PC-3 (cell line): ENCODE results near the gene CIROP. TPM values are rescaled to one million over a fixed set of nuclear protein-coding genes. Genes with fewer than 3 reads are reported as not detected.

Experiments used
- ATAC-seq: fragments of 200-7000 bp; cut with Tn5 transposase; 2 replicates; pipeline ENCODE4 v1.9.1; 2020; ENCODE audit warnings: mild to moderate bottlenecking, moderate library complexity
- BruUV-seq: library from RNA; stranded (reverse); fragments of 400-500 nt; replicated peaks from 2 replicates; lab custom pipeline; 2021; lab: Mats Ljungman, UMichigan
- CTCF ChIA-PET: fragments of 300-600 bp; sonication (Branson Sonifier 250); formaldehyde crosslinking; loops from one replicate; lab custom pipeline; 2022; ENCODE audit warnings: antibody characterized with exemption; lab: Charles Lee
- POLR2A ChIA-PET: fragments of 300-600 bp; sonication (Branson Sonifier 250); formaldehyde crosslinking; loops from one replicate; lab custom pipeline; 2022; ENCODE audit warnings: antibody characterized with exemption; ENCODE audit not compliant: unreplicated experiment; lab: Charles Lee
- DNase-seq: peaks from one replicate; pipeline ENCODE4 v3.0.0-alpha.2; 2015
- H2AFZ ChIP-seq: fragments of 300-600 bp; sonication (generic); 2 replicates; pipeline ENCODE4 v1.6.0; 2016; ENCODE audit warnings: antibody characterized with exemption, low read length
- H3F3A ChIP-seq: fragments of 300-600 bp; sonication (generic); one replicate; pipeline ENCODE4 v1.6.0; 2017; ENCODE audit warnings: antibody characterized with exemption, low read length, control low read depth, mild to moderate bottlenecking; ENCODE audit not compliant: unreplicated experiment
- H3K27ac ChIP-seq: fragments of 300-600 bp; sonication (generic); 2 replicates; pipeline ENCODE4 v1.5.1; 2016; ENCODE audit warnings: mild to moderate bottlenecking, low read length
- H3K27me3 ChIP-seq: fragments of 300-600 bp; sonication (generic); 2 replicates; pipeline ENCODE4 v1.6.1; 2016; ENCODE audit warnings: low read length, mixed read lengths
- H3K36me3 ChIP-seq: fragments of 300-600 bp; sonication (generic); 2 replicates; pipeline ENCODE4 v1.6.1; 2016; ENCODE audit warnings: low read depth, mixed run types, low read length, mixed read lengths
- H3K4me1 ChIP-seq: fragments of 300-600 bp; sonication (generic); 2 replicates; pipeline ENCODE4 v1.5.1; 2016; ENCODE audit warnings: low read length; ENCODE audit not compliant: insufficient read depth
- H3K4me2 ChIP-seq: fragments of 300-600 bp; sonication (generic); 2 replicates; pipeline ENCODE4 v1.6.0; 2016; ENCODE audit warnings: low read length
- H3K4me3 ChIP-seq: fragments of 300-600 bp; sonication (generic); 2 replicates; pipeline ENCODE4 v1.5.1; 2016; ENCODE audit warnings: mild to moderate bottlenecking, low read length, mixed read lengths
- H3K79me2 ChIP-seq: fragments of 300-600 bp; sonication (generic); 2 replicates; pipeline ENCODE4 v1.6.1; 2017; ENCODE audit warnings: low read length, mixed read lengths
- H3K9ac ChIP-seq: fragments of 300-600 bp; sonication (generic); 2 replicates; pipeline ENCODE4 v1.6.0; 2016; ENCODE audit warnings: mild to moderate bottlenecking, low read length
- H3K9me2 ChIP-seq: fragments of 300-600 bp; sonication (generic); replicated peaks from 2 replicates; pipeline ENCODE4 v1.6.1; 2016; ENCODE audit warnings: mixed run types, low read length, mixed read lengths
- H3K9me3 ChIP-seq: fragments of 300-600 bp; sonication (generic); 2 replicates; pipeline ENCODE4 v1.6.1; 2016; ENCODE audit warnings: low read length, mixed read lengths
- H4K20me1 ChIP-seq: fragments of 300-600 bp; sonication (generic); 2 replicates; pipeline ENCODE4 v1.6.1; 2016; ENCODE audit warnings: low read length, mixed read lengths
- EZH2 ChIP-seq: fragments of 300-600 bp; sonication (generic); IDR thresholded peaks from one replicate; pipeline ENCODE4 v1.6.1; 2017; ENCODE audit warnings: antibody characterized with exemption, mild to moderate bottlenecking, low read length; ENCODE audit not compliant: unreplicated experiment
- EZH2phosphoT487 ChIP-seq: fragments of 300-600 bp; sonication (generic); IDR thresholded peaks from 2 replicates; pipeline ENCODE4 v1.6.1; 2018; ENCODE audit warnings: mild to moderate bottlenecking, antibody characterized with exemption, low read length, borderline replicate concordance
- intact Hi-C: fragments of 100-400 bp; cut with micrococcal nuclease; formaldehyde crosslinking; loops from 2 replicates; pipeline ENCODE4 v1.9.0; 2023
- total RNA-seq: library from RNA; depleted of rRNA; stranded (reverse); fragments of >200 nt; gene quantifications from 2 replicates; pipeline ENCODE4 v1.2.3, GENCODE V29; 2014
- TF ChIP-seq, protein P1 (sequence below): fragments of 300-600 bp; sonication (generic); conservative IDR thresholded peaks from 2 replicates; pipeline ENCODE4 v1.5.1; 2017; ENCODE audit warnings: antibody characterized with exemption, low read depth, mild to moderate bottlenecking, low read length

Gene CIROP
- total RNA-seq, 1 experiment from 2014 or later = not detected

DNA sequence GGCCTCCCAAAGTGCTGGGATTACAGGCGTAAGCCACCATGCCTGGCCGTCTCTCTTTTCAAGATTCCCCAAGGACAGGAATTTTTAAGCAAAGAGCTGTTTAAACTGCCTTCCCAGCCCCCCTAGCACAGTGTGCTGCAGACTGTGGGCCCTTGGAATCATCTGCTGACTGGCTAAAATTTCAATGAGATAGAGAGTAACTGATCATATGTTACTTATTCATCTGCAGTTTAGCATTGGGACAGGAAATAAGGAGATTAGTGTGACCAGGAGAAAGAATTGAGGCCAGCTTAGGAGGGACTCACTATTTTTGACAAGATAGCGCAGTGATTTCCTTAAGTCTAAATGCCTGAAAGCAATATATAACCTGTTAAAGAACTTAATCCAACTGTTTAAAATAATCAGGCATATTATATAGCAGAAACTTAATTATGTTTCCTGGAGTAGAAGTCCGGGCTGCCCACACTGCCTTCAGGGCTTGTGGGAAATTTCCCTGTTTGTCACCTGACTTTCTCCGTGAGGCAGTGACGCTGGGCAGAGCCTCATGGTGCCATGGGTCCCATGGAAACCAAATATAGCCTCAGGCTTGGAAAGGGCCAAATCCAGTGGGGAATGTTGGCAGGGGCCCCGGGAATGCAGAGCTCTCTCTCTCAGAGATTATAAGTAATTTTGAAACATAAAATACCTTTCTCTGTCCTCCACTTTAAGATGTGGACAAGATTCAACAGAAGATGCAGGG, 37.1 kb upstream of the CIROP start:
- intact Hi-C loops = no loop called here
- no peak overlapping the region for H3K9ac ChIP-seq
- no peaks in the 10 kb centered on the region for H3K9me2 ChIP-seq
- 0 out of 2 replicates have a peak, but pooled peaks cover 12% of the 10 kb centered on the region for H3K27me3 ChIP-seq
- H2AFZ ChIP-seq = 0 out of 2 replicates have a peak overlapping the region, but pooled peaks have one; percentile 28
- ATAC-seq = no peak
- H4K20me1 ChIP-seq = no peaks in the 10 kb centered on the region
- CTCF ChIA-PET = interaction anchor here (0.6 to 1.1 kb wide), 2 partner anchors 21 to 187 kb away, joined by 3 read pairs; no protein-coding TSS in a partner anchor
- TF ChIP-seq EZH2phosphoT487 (no peak), EZH2 (no peak)
- TF ChIP-seq, protein P1, sequence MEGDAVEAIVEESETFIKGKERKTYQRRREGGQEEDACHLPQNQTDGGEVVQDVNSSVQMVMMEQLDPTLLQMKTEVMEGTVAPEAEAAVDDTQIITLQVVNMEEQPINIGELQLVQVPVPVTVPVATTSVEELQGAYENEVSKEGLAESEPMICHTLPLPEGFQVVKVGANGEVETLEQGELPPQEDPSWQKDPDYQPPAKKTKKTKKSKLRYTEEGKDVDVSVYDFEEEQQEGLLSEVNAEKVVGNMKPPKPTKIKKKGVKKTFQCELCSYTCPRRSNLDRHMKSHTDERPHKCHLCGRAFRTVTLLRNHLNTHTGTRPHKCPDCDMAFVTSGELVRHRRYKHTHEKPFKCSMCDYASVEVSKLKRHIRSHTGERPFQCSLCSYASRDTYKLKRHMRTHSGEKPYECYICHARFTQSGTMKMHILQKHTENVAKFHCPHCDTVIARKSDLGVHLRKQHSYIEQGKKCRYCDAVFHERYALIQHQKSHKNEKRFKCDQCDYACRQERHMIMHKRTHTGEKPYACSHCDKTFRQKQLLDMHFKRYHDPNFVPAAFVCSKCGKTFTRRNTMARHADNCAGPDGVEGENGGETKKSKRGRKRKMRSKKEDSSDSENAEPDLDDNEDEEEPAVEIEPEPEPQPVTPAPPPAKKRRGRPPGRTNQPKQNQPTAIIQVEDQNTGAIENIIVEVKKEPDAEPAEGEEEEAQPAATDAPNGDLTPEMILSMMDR = no peak
- H3K27ac ChIP-seq = no peak overlapping the region
- no peaks in the 10 kb centered on the region for H3K36me3 ChIP-seq
- no peak overlapping the region for H3K4me3 ChIP-seq
- peaks cover 8% of the 10 kb centered on the region; the same call in 1 of the 2 replicates for H3K4me1 ChIP-seq
- H3K79me2 ChIP-seq = no peaks in the 10 kb centered on the region
- POLR2A ChIA-PET = no interaction called here
- BruUV-seq = no TSS peak
- peak; percentile 38 for DNase-seq
- H3F3A ChIP-seq = no peaks in the 10 kb centered on the region
- no peak overlapping the region for H3K4me2 ChIP-seq
- H3K9me3 ChIP-seq = no peaks in the 10 kb centered on the region

DNA sequence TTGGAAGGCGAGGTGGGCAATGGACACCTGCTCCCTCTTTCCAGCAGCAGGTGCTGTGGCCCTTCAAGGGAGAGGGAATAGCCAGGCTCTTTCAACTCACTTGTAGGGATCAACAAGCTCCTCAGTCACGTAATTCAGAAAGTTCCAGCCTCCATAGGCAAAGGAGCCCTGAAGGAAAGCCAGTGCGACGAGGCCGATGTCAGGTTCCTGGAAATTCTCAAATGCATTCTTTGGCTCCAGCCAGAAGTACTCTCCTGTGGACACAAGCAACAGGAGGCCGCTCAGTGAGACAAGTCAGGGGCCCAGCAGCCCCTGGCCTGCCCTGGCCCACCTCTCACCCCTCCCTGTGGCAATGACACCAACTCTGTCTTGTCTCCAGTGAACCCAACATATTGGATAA, 35.6 kb upstream of the CIROP start:
- no TSS peak for BruUV-seq
- POLR2A ChIA-PET = no interaction called here
- no peak overlapping the region for H3K4me2 ChIP-seq
- H3K9me2 ChIP-seq = no peaks in the 10 kb centered on the region
- ATAC-seq (no peak), DNase-seq (no peak)
- TF ChIP-seq EZH2phosphoT487 (no peak), EZH2 (no peak)
- TF ChIP-seq, protein P1 = no peak
- no peaks in the 10 kb centered on the region for H4K20me1 ChIP-seq
- H3K9ac ChIP-seq = no peak overlapping the region
- CTCF ChIA-PET = no interaction called here
- H3K27ac ChIP-seq = no peak overlapping the region
- no peak overlapping the region for H3K4me3 ChIP-seq
- no peak overlapping the region for H2AFZ ChIP-seq
- H3K9me3 ChIP-seq = no peaks in the 10 kb centered on the region
- peaks cover 8% of the 10 kb centered on the region; the same call in 1 of the 2 replicates for H3K4me1 ChIP-seq
- H3K27me3 ChIP-seq = 0 out of 2 replicates have a peak, but pooled peaks cover 12% of the 10 kb centered on the region
- H3F3A ChIP-seq = no peaks in the 10 kb centered on the region
- H3K79me2 ChIP-seq = no peaks in the 10 kb centered on the region
- no peaks in the 10 kb centered on the region for H3K36me3 ChIP-seq
- intact Hi-C loops = no loop called here

GRCh38 chr14:23139874-23140273, 35.1 kb upstream of the CIROP start:
- H2AFZ ChIP-seq = no peak overlapping the region
- TF ChIP-seq, protein P1 = no peak
- no peak for TF ChIP-seq EZH2
- TF ChIP-seq EZH2phosphoT487 = no peak
- ChIA-PET CTCF (no interaction called here), POLR2A (no interaction called here)
- no TSS peak for BruUV-seq
- H4K20me1 ChIP-seq = no peaks in the 10 kb centered on the region
- no peak overlapping the region for H3K27ac ChIP-seq
- H3K36me3 ChIP-seq = no peaks in the 10 kb centered on the region
- no peak for DNase-seq
- no peak for ATAC-seq
- intact Hi-C loops = no loop called here
- H3K9ac ChIP-seq = no peak overlapping the region
- H3K4me2 ChIP-seq = no peak overlapping the region
- H3K9me3 ChIP-seq = no peaks in the 10 kb centered on the region
- H3K4me1 ChIP-seq = peaks cover 8% of the 10 kb centered on the region; the same call in 1 of the 2 replicates
- H3K27me3 ChIP-seq = 0 out of 2 replicates have a peak, but pooled peaks cover 12% of the 10 kb centered on the region
- no peaks in the 10 kb centered on the region for H3K9me2 ChIP-seq
- H3K4me3 ChIP-seq = no peak overlapping the region
- no peaks in the 10 kb centered on the region for H3F3A ChIP-seq
- no peaks in the 10 kb centered on the region for H3K79me2 ChIP-seq
